Esophagus squamous epithelium (tissue), 5 donors: ENCODE data around the gene MBD5. TPM values are rescaled to one million over a fixed set of nuclear protein-coding genes. Genes with fewer than 3 reads are reported as not detected.

Source experiments
- DNase-seq: peaks from one replicate; lab custom pipeline; 2025; lab: John Stamatoyannopoulos, UW
- H3K27ac ChIP-seq, 4 donors: fragments of 200-600 bp; sonication (generic); one replicate each; pipeline ENCODE4 v1.5.1; 2016 to 2019; ENCODE audit warnings: mild to moderate bottlenecking in 1 of 4
- H3K27me3 ChIP-seq, 4 donors: fragments of 200-600 bp; sonication (generic); 1 replicate in 3 of 4; 2 replicates in 1 of 4; pipeline versions ENCODE4 v1.5.1 to v1.6.0; 2017 to 2021; ENCODE audit warnings: antibody characterized with exemption in 1 of 4
- H3K36me3 ChIP-seq, 3 donors: fragments of 200-600 bp; sonication (generic); one replicate each; pipeline ENCODE4 v1.5.1; 2016 to 2019
- H3K4me1 ChIP-seq, 3 donors: fragments of 200-600 bp; sonication (generic); one replicate each; pipeline ENCODE4 v1.5.1; 2017 to 2019
- H3K4me3 ChIP-seq, 4 donors: fragments of 200-600 bp; sonication (generic); 1 replicate in 3 of 4; 2 replicates in 1 of 4; pipeline ENCODE4 v1.5.1; 2016 to 2019; ENCODE audit warnings: mild to moderate bottlenecking in 2 of 4, moderate library complexity in 1 of 4
- H3K9me3 ChIP-seq, 3 donors: fragments of 200-600 bp; sonication (generic); one replicate each; pipeline ENCODE4 v1.5.1; 2016 to 2019
- POLR2A ChIP-seq, 4 donors: fragments of 450-650 bp; IDR thresholded peaks; one replicate each; pipeline ENCODE4 v1.6.1; 2017; ENCODE audit warnings: antibody characterized with exemption in 4 of 4, mild to moderate bottlenecking in 4 of 4, moderate library complexity in 3 of 4
- WGBS, 2 donors: methylation state at CpG; one replicate each; pipeline ENCODE4 v1.1.5; 2018; 5-methylcytosine and 5-hydroxymethylcytosine counted together
- intact Hi-C: fragments of 100-400 bp; cut with DNase I; formaldehyde crosslinking; loops from one replicate; pipeline ENCODE4 v1.15.0; 2022
- total RNA-seq, 4 donors: library from RNA; depleted of rRNA; stranded (reverse); fragments of >200 nt; gene quantifications; one replicate each; pipeline ENCODE4 v1.1.0, GENCODE V29; 2016
- TF ChIP-seq, protein P1 (sequence below), 6 experiments: fragments of 450-650 bp in 4 of 6; fragments of 200-600 bp in 2 of 6; sonication (generic) in 2 of 6; IDR thresholded peaks; one replicate each; pipeline ENCODE4 v1.5.1; 2016 to 2019; ENCODE audit warnings: antibody characterized with exemption in 6 of 6, mild to moderate bottlenecking in 4 of 6, moderate library complexity in 4 of 6
- donor health status: DM: yes; HTN: yes; CAD: no.

Gene MBD5
- total RNA-seq, result 10 to 100 TPM; 11.8 to 23.8 (median 14.0) TPM

- TF ChIP-seq, protein P1, sequence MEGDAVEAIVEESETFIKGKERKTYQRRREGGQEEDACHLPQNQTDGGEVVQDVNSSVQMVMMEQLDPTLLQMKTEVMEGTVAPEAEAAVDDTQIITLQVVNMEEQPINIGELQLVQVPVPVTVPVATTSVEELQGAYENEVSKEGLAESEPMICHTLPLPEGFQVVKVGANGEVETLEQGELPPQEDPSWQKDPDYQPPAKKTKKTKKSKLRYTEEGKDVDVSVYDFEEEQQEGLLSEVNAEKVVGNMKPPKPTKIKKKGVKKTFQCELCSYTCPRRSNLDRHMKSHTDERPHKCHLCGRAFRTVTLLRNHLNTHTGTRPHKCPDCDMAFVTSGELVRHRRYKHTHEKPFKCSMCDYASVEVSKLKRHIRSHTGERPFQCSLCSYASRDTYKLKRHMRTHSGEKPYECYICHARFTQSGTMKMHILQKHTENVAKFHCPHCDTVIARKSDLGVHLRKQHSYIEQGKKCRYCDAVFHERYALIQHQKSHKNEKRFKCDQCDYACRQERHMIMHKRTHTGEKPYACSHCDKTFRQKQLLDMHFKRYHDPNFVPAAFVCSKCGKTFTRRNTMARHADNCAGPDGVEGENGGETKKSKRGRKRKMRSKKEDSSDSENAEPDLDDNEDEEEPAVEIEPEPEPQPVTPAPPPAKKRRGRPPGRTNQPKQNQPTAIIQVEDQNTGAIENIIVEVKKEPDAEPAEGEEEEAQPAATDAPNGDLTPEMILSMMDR (IDR thresholded peaks at IDR 0.05), result no peak
- TF ChIP-seq POLR2A (IDR thresholded peaks at IDR 0.05), result no peak
Measured at GRCh38 chr2:148021059-148021861, at the start of gene MBD5. Gene MBD5 (plus strand): TSS chr2:148021091.

GRCh38 chr2:147976102-147976501, 44.8 kb upstream of the MBD5 start:
- Histone ChIP-seq H3K4me1 (peaks cover 0 to 6% (median 0%) of the 10 kb centered on the region in 3 donors), H3K36me3 (peaks cover 0 to 32% (median 0%) of the 10 kb centered on the region in 3 donors), H3K4me3 (no peak overlapping the region), H3K27ac (no peak overlapping the region), H3K27me3 (no peaks in the 10 kb centered on the region), H3K9me3 (peaks cover 0 to 3% (median 0%) of the 10 kb centered on the region in 3 donors)
- WGBS, 2 donors, result 56 to 57% methylated on average over 2 of the region's 2 CpGs
- TF ChIP-seq, protein P1 (IDR thresholded peaks at IDR 0.05), result no peak
- no peak for TF ChIP-seq POLR2A (IDR thresholded peaks at IDR 0.05)
- intact Hi-C loops, result no loop called here
- DNase-seq, result no peak

More at GRCh38 chr2:148021059-148021861, at the start of gene MBD5:
- 0% methylated on average over 7 to 8 of the region's 11 CpGs for WGBS, 2 donors
- no peak for DNase-seq
- Histone ChIP-seq H3K4me3 (peak within 1 kb of the TSS; percentile 62 to 91 (median 80)), H3K4me1 (peaks cover 0 to 47% (median 10%) of the 10 kb centered on the region in 3 donors), H3K27me3 (no peaks in the 10 kb centered on the region), H3K9me3 (no peaks in the 10 kb centered on the region), H3K27ac (peak within 1 kb of the TSS; percentile 92 to 99 (median 96)), H3K36me3 (no peaks in the 10 kb centered on the region)
- intact Hi-C loops, result no loop called here

DNA sequence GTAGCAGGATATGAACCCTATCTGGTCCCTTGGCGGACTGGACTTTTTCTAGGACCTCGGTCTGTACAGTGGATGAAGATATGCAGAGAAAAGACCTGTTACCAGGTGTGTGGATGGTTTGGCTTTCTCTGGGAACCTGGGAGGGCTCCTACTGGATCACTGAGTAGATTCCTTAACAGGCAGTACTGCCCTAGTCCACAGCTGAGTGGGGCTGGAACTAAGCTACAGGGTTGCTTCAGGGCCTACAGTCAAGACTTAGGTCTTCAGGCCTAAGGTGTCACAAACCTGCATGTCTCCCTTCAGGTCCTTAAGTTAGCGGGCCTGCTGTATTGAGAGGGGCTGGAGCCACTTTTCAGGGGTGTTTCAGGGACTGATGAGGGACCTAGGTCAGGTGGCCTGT, 43.2 kb upstream of the MBD5 start:
- Histone ChIP-seq H3K4me3 (no peak overlapping the region), H3K36me3 (peaks cover 0 to 24% (median 0%) of the 10 kb centered on the region in 3 donors), H3K27ac (no peak overlapping the region), H3K4me1 (peaks cover 0 to 6% (median 0%) of the 10 kb centered on the region in 3 donors), H3K9me3 (peaks cover 0 to 3% (median 0%) of the 10 kb centered on the region in 3 donors), H3K27me3 (no peaks in the 10 kb centered on the region)
- WGBS, 2 donors, result 94% methylated on average over 2 of the region's 3 CpGs; no CpG with 5 or more reads in 1 of the 2 donors
- DNase-seq, result no peak
- intact Hi-C loops, result no loop called here
- TF ChIP-seq, protein P1 (IDR thresholded peaks at IDR 0.05), result no peak

GRCh38 chr2:147980940-147981528, 39.9 kb upstream of the MBD5 start:
- H3K9me3 ChIP-seq, result peaks cover 0 to 3% (median 0%) of the 10 kb centered on the region in 3 donors
- H3K4me3 ChIP-seq, result no peak overlapping the region
- TF ChIP-seq, protein P1 (IDR thresholded peaks at IDR 0.05), result no peak
- TF ChIP-seq POLR2A (IDR thresholded peaks at IDR 0.05), result no peak
- H3K4me1 ChIP-seq, result peaks cover 0 to 2% (median 0%) of the 10 kb centered on the region in 3 donors
- H3K27me3 ChIP-seq, result no peaks in the 10 kb centered on the region
- no peak for DNase-seq
- H3K27ac ChIP-seq, result no peak overlapping the region
- WGBS, 2 donors, result 96% methylated on average over 5 of the region's 5 CpGs
- intact Hi-C loops, result no loop called here
- H3K36me3 ChIP-seq, result peaks cover 0 to 10% (median 0%) of the 10 kb centered on the region in 3 donors

- H3K4me1 ChIP-seq, result no peaks in the 10 kb centered on the region
- no peaks in the 10 kb centered on the region for H3K9me3 ChIP-seq
- no peaks in the 10 kb centered on the region for H3K27me3 ChIP-seq
- no peak overlapping the region for H3K4me3 ChIP-seq
- no peak for DNase-seq
- TF ChIP-seq POLR2A (IDR thresholded peaks at IDR 0.05), result no peak
- TF ChIP-seq, protein P1 (IDR thresholded peaks at IDR 0.05), result no peak
- intact Hi-C loops, result no loop called here
- WGBS, 2 donors, result 93 to 96% methylated on average over 3 of the region's 3 CpGs
- no peaks in the 10 kb centered on the region for H3K36me3 ChIP-seq
- no peak overlapping the region for H3K27ac ChIP-seq
Measured at GRCh38 chr2:147989102-147989501, 31.8 kb upstream of the MBD5 start.
